DND-41 (cell line): ENCODE data around the gene PTGES3.

ENCODE experiments used
- CTCF ChIP-seq: IDR thresholded peaks from 2 replicates; pipeline ENCODE4 v1.5.1; 2012; ENCODE audit warnings: borderline replicate concordance, low read length, moderate library complexity, mild to moderate bottlenecking; ENCODE audit not compliant: poor library complexity, severe bottlenecking; ENCODE audit errors: extremely low read depth
- EZH2 ChIP-seq: IDR thresholded peaks from 3 replicates; pipeline ENCODE4 v1.6.1; 2012; ENCODE audit warnings: borderline replicate concordance, low read depth, mild to moderate bottlenecking, moderate library complexity, low read length, inconsistent platforms; ENCODE audit not compliant: severe bottlenecking

- TF ChIP-seq CTCF = no peak
- TF ChIP-seq EZH2 = no peak
Measured at GRCh38 chr12:56688846-56689109, 694 bp upstream of the PTGES3 start.
